ENCODE data around the gene KANSL2.
"Not testable (repeated sequence)": the region's sequence is repeated elsewhere in the genome, so short reads cannot be mapped to it uniquely, and the experiment has no call there.

KANSL2 gene

GRCh38 chr12:48659863-48660262 is 22.2 kb downstream of the KANSL2 start:
- DNase-seq (ENCODE audit: low read depth): no peak
- no peak overlapping the region for H3K4me3 ChIP-seq (ENCODE audit: low read depth, low read length)
- no peak for TF ChIP-seq CTCF (conservative IDR thresholded peaks at IDR 0.05; ENCODE audit: low read depth, low read length)

DNA sequence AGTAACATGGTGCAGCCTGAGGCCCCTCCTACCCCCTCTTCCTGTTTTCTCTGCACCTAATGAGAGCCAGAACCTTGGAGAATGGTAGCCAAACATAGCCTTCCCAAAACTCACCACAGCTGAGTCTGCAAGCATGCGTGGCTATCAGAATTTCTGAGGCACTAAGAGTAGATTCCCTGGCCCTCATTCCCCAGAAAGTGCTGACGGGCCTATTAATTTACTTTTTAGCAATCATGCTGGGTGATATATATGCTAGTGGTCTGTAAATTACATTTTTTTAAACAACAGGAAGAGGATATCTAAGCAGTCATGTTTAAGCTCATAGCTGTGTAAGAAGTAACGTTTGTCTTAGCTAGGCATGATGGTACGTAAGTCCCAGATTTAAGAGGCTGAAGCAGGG is 30.4 kb downstream of the KANSL2 start:
- DNase-seq (ENCODE audit: low read depth): no peak
- H3K4me3 ChIP-seq (ENCODE audit: low read depth, low read length): no peak overlapping the region
- no peak for TF ChIP-seq CTCF (conservative IDR thresholded peaks at IDR 0.05; ENCODE audit: low read depth, low read length)

GRCh38 chr12:48645354-48645753 is 36.7 kb downstream of the KANSL2 start:
- not testable (repeated sequence) for DNase-seq (ENCODE audit: low read depth); H3K4me3 ChIP-seq (ENCODE audit: low read depth, low read length)

DNA sequence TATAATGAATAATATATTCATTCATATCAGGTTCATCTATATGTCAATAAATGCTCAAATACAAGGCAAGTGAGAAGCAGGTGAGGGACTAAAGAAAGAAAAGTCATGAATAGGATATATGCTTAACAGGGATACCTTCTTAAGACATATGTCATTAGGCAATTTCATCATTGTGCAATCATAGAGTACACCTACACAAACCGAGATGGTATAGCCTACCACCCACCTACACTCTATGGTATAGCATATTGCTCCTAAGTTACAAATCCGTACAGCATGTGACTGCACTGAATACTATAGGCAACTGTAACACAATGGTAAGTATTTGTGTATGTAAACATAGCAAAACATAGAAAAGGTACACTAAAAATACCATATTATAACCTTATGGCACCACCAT is 39.0 kb downstream of the KANSL2 start:
- no peak for DNase-seq (ENCODE audit: low read depth)
- no peak for TF ChIP-seq CTCF (conservative IDR thresholded peaks at IDR 0.05; ENCODE audit: low read depth, low read length)
- no peak overlapping the region for H3K4me3 ChIP-seq (ENCODE audit: low read depth, low read length)

- H3K4me3 ChIP-seq (ENCODE audit: low read depth, low read length); DNase-seq (ENCODE audit: low read depth): not testable (repeated sequence)
Measured at GRCh38 chr12:48641752-48642555, 40.1 kb downstream of the KANSL2 start.

DNA sequence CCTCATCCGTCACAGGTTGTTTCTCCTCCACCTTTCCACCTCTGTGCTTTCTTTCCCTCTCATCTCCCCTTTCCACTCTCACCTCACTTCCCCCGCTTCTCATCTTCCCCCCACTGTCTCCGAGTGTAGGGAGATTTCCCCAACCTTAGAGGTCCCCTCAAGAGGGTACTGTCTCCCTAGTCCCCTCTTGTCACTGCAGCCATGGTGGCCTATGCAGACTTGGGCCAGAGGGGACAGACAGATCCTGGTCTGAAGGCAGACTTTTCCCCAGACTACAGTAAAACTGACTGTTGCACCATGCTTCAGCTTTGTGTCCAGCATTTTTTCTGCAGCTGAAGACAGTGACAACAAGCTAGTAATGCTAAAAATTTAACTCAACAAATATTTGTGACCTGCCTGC is 41.2 kb downstream of the KANSL2 start:
- TF ChIP-seq CTCF (conservative IDR thresholded peaks at IDR 0.05; ENCODE audit: low read depth, low read length): no peak
- no peak for DNase-seq (ENCODE audit: low read depth)
- no peak overlapping the region for H3K4me3 ChIP-seq (ENCODE audit: low read depth, low read length)

GRCh38 chr12:48640428-48640827 is 41.6 kb downstream of the KANSL2 start:
- TF ChIP-seq CTCF (conservative IDR thresholded peaks at IDR 0.05; ENCODE audit: low read depth, low read length): no peak
- no peak for DNase-seq (ENCODE audit: low read depth)
- no peak overlapping the region for H3K4me3 ChIP-seq (ENCODE audit: low read depth, low read length)

GRCh38 chr12:48631071-48631470 is 51.0 kb downstream of the KANSL2 start:
- DNase-seq (ENCODE audit: low read depth): no peak

More at GRCh38 chr12:48631071-48631470, 51.0 kb downstream of the KANSL2 start:
- no peak for TF ChIP-seq CTCF (conservative IDR thresholded peaks at IDR 0.05; ENCODE audit: low read depth, low read length)
- H3K4me3 ChIP-seq (ENCODE audit: low read depth, low read length): no peak overlapping the region

All from choroid plexus epithelial cell (primary cell).